Measurements from ENCODE around the gene B4GALT6.

DNA sequence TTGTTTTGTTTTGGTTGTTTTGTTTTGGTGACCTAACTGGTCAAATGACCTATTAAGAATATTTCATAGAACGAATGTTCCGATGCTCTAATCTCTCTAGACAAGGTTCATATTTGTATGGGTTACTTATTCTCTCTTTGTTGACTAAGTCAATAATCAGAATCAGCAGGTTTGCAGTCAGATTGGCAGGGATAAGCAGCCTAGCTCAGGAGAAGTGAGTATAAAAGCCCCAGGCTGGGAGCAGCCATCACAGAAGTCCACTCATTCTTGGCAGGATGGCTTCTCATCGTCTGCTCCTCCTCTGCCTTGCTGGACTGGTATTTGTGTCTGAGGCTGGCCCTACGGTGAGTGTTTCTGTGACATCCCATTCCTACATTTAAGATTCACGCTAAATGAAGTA, 92.8 kb downstream of the B4GALT6 start, which contains the start of gene TTR:
- TF ChIP-seq, protein P1, sequence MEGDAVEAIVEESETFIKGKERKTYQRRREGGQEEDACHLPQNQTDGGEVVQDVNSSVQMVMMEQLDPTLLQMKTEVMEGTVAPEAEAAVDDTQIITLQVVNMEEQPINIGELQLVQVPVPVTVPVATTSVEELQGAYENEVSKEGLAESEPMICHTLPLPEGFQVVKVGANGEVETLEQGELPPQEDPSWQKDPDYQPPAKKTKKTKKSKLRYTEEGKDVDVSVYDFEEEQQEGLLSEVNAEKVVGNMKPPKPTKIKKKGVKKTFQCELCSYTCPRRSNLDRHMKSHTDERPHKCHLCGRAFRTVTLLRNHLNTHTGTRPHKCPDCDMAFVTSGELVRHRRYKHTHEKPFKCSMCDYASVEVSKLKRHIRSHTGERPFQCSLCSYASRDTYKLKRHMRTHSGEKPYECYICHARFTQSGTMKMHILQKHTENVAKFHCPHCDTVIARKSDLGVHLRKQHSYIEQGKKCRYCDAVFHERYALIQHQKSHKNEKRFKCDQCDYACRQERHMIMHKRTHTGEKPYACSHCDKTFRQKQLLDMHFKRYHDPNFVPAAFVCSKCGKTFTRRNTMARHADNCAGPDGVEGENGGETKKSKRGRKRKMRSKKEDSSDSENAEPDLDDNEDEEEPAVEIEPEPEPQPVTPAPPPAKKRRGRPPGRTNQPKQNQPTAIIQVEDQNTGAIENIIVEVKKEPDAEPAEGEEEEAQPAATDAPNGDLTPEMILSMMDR (IDR thresholded peaks at IDR 0.05; ENCODE audit: poor library complexity), result no peak
- no peak for TF ChIP-seq EZH2 (IDR thresholded peaks at IDR 0.05; ENCODE audit: borderline replicate concordance)

Data from hepatocyte (in vitro differentiated cells).